Measurements from ENCODE around the gene ESRRG.

- no peak for TF ChIP-seq CTCF (conservative IDR thresholded peaks at IDR 0.05; ENCODE audit: low read depth in 2 of 2)
- no peak for TF ChIP-seq EZH2 (IDR thresholded peaks at IDR 0.05; ENCODE audit: low read depth, unreplicated experiment)
- TF ChIP-seq STAT1 (IDR thresholded peaks at IDR 0.05; ENCODE audit: unreplicated experiment), result no peak
- no peak for TF ChIP-seq ZNF114 (CRISPR knock-in tag; IDR thresholded peaks at IDR 0.05)
- TF ChIP-seq POLR2AphosphoS5 (IDR thresholded peaks at IDR 0.05; ENCODE audit: low read depth), result no peak
- TF ChIP-seq ZNF331 (CRISPR knock-in tag; IDR thresholded peaks at IDR 0.05; ENCODE audit: low read depth), result no peak
- TF ChIP-seq CREB1 (CRISPR knock-in tag; IDR thresholded peaks at IDR 0.05; ENCODE audit: low read depth), result no peak
- TF ChIP-seq EZH2phosphoT487 (IDR thresholded peaks at IDR 0.05; ENCODE audit: unreplicated experiment), result no peak
- TF ChIP-seq JUNB (IDR thresholded peaks at IDR 0.05; ENCODE audit: unreplicated experiment), result no peak
- no peak for TF ChIP-seq REST (IDR thresholded peaks at IDR 0.05; ENCODE audit: unreplicated experiment)
- no peak for TF ChIP-seq ZNF462 (CRISPR knock-in tag; IDR thresholded peaks at IDR 0.05)
- TF ChIP-seq NANOG (IDR thresholded peaks at IDR 0.05; ENCODE audit: borderline replicate concordance), result no peak
Measured at GRCh38 chr1:216533776-216534175, 189.5 kb downstream of the ESRRG start.

All from GM23338 (cell line).